ENCODE data around the gene LASP1NB.
"Not testable (repeated sequence)": the region's sequence is repeated elsewhere in the genome, so short reads cannot be mapped to it uniquely, and the experiment has no call there.

The LASP1NB gene

DNA sequence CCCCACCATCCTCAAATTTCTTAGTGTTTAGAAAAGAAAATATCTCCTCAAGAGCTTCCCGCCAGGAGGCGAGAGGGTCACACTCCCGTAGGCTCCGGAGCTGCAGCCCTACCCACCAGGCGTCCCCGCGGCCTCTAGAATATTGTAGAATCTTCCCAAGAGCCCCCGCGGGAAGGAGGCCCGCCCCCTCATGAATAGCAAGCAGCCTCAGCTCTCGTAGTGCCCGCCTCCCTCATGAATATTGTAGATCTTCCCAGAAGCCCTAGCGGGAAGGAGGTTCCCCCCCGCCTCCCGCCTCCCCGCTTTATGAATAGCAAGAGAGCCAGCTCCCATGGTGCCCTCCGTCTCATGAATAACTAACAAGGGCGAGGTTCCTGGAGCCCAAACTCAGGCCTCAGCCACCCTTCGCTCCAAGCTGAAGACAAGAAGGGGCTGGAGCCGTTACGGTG, 41.9 kb downstream of the LASP1NB start, which contains the start of gene FBXO47:
FBXO47 (minus strand) TSS at position 114 of the 449 bp plus-strand sequence. CDS start 4,378 bp downstream, outside the sequence.
- H3K27ac ChIP-seq (ENCODE audit: low read depth, low read length): no peak within 1 kb of the TSS
- DNase-seq: peak; percentile 69 to 89 (median 77)
- H3K4me1 ChIP-seq (ENCODE audit: insufficient read depth, low read length): peaks cover 7% of the 10 kb centered on the region
- Mint-ChIP-seq H3K9me3 (no peaks in the 10 kb centered on the region), H3K27ac (peak within 1 kb of the TSS; percentile 74 to 90 (median 86)), H3K4me3 (peak within 1 kb of the TSS; percentile 70 to 87 (median 81)), H3K36me3 (no peaks in the 10 kb centered on the region), H3K4me1 (peaks cover 7 to 16% (median 12%) of the 10 kb centered on the region in 4 donors), H3K27me3 (no peaks in the 10 kb centered on the region)
- ChIA-PET POLR2A (ENCODE audit: partially characterized antibody) (interaction anchor here (0.7 to 2.4 kb wide), 9 partner anchors 95 to 271 kb away, joined by 3 to 15 read pairs (median 7); partner anchors contain the start of genes LASP1 and RPL23), CTCF (ENCODE audit: partially characterized antibody) (interaction anchor here (0.8 to 2.9 kb wide), 5 partner anchors 15 to 200 kb away, joined by 3 to 30 read pairs (median 3); no protein-coding TSS in a partner anchor)
- H3K36me3 ChIP-seq (ENCODE audit: insufficient read depth, low read length): no peaks in the 10 kb centered on the region
- intact Hi-C loops (cut with micrococcal nuclease): loop anchor here (5.0 kb wide), 2 partner anchors 95 to 185 kb away; partner anchors contain the start of genes LASP1 and PLXDC1
- H3K4me3 ChIP-seq (ENCODE audit: low read length in 2 of 2): peak within 1 kb of the TSS in 1 of 2 donors; percentile 10
- H3K27me3 ChIP-seq (ENCODE audit: insufficient read depth, low read length): no peaks in the 10 kb centered on the region
- no peaks in the 10 kb centered on the region for H3K9me3 ChIP-seq (ENCODE audit: control insufficient read depth in 1 of 2, low read length in 2 of 2)

- Mint-ChIP-seq H3K27me3 (no peaks in the 10 kb centered on the region), H3K9me3 (no peaks in the 10 kb centered on the region), H3K4me3 (no peak overlapping the region), H3K27ac (no peak overlapping the region), H3K36me3 (no peaks in the 10 kb centered on the region), H3K4me1 (peaks cover 7 to 16% (median 12%) of the 10 kb centered on the region in 4 donors)
- no peak for DNase-seq
- Histone ChIP-seq H3K27ac (ENCODE audit: low read depth, low read length) (no peak overlapping the region), H3K27me3 (ENCODE audit: insufficient read depth, low read length) (no peaks in the 10 kb centered on the region), H3K9me3 (ENCODE audit: control insufficient read depth in 1 of 2, low read length in 2 of 2) (no peaks in the 10 kb centered on the region), H3K4me3 (ENCODE audit: low read length in 2 of 2) (no peak overlapping the region), H3K36me3 (ENCODE audit: insufficient read depth, low read length) (no peaks in the 10 kb centered on the region), H3K4me1 (ENCODE audit: insufficient read depth, low read length) (peaks cover 7% of the 10 kb centered on the region)
- CTCF ChIA-PET (ENCODE audit: partially characterized antibody): interaction anchor here (2.9 kb wide), 1 partner anchor 13 kb away, joined by 30 read pairs; no protein-coding TSS in a partner anchor
- POLR2A ChIA-PET (ENCODE audit: partially characterized antibody): no interaction called here
- intact Hi-C loops (cut with micrococcal nuclease): loop anchor here (5.0 kb wide), 2 partner anchors 97 to 183 kb away; partner anchors contain the start of genes LASP1 and PLXDC1
These were observed 43.9 kb downstream of the LASP1NB start for GRCh38 chr17:38969281-38969680.

- CTCF ChIA-PET (ENCODE audit: partially characterized antibody): interaction anchor here (1.2 kb wide), 1 partner anchor 13 kb away, joined by 5 read pairs; no protein-coding TSS in a partner anchor
These were observed 44.7 kb downstream of the LASP1NB start for GRCh38 chr17:38970128-38970527.

GRCh38 chr17:38970804-38971203, 45.4 kb downstream of the LASP1NB start:
- Mint-ChIP-seq H3K36me3 (no peaks in the 10 kb centered on the region), H3K27me3 (no peaks in the 10 kb centered on the region), H3K27ac (no peak overlapping the region), H3K9me3 (no peaks in the 10 kb centered on the region), H3K4me1 (peaks cover 7 to 19% (median 13%) of the 10 kb centered on the region in 4 donors), H3K4me3 (no peak overlapping the region)
- ChIA-PET CTCF (ENCODE audit: partially characterized antibody) (interaction anchor here (1.2 kb wide), 1 partner anchor 12 kb away, joined by 5 read pairs; no protein-coding TSS in a partner anchor), POLR2A (ENCODE audit: partially characterized antibody) (no interaction called here)
- H3K4me1 ChIP-seq (ENCODE audit: insufficient read depth, low read length): peaks cover 7% of the 10 kb centered on the region
- no peak for DNase-seq
- H3K36me3 ChIP-seq (ENCODE audit: insufficient read depth, low read length): no peaks in the 10 kb centered on the region
- intact Hi-C loops (cut with micrococcal nuclease): no loop called here
- H3K9me3 ChIP-seq (ENCODE audit: control insufficient read depth in 1 of 2, low read length in 2 of 2): no peaks in the 10 kb centered on the region
- H3K4me3 ChIP-seq (ENCODE audit: low read length in 2 of 2): no peak overlapping the region
- H3K27me3 ChIP-seq (ENCODE audit: insufficient read depth, low read length): no peaks in the 10 kb centered on the region
- no peak overlapping the region for H3K27ac ChIP-seq (ENCODE audit: low read depth, low read length)

More at GRCh38 chr17:38970128-38970527, 44.7 kb downstream of the LASP1NB start:
- Histone ChIP-seq H3K27ac (ENCODE audit: low read depth, low read length) (no peak overlapping the region), H3K36me3 (ENCODE audit: insufficient read depth, low read length) (no peaks in the 10 kb centered on the region), H3K4me1 (ENCODE audit: insufficient read depth, low read length) (peaks cover 7% of the 10 kb centered on the region), H3K9me3 (ENCODE audit: control insufficient read depth in 1 of 2, low read length in 2 of 2) (no peaks in the 10 kb centered on the region), H3K4me3 (ENCODE audit: low read length in 2 of 2) (no peak overlapping the region), H3K27me3 (ENCODE audit: insufficient read depth, low read length) (no peaks in the 10 kb centered on the region)
- no peaks in the 10 kb centered on the region for H3K27me3 Mint-ChIP-seq
- no peak for DNase-seq
- H3K9me3 Mint-ChIP-seq: no peaks in the 10 kb centered on the region
- no peak overlapping the region for H3K4me3 Mint-ChIP-seq
- intact Hi-C loops (cut with micrococcal nuclease): no loop called here
- H3K27ac Mint-ChIP-seq: peak overlapping the region in 3 of 7 donors; percentile 47 to 74 (median 48)
- H3K4me1 Mint-ChIP-seq: peaks cover 7 to 16% (median 12%) of the 10 kb centered on the region in 4 donors
- POLR2A ChIA-PET (ENCODE audit: partially characterized antibody): no interaction called here
- H3K36me3 Mint-ChIP-seq: no peaks in the 10 kb centered on the region

DNA sequence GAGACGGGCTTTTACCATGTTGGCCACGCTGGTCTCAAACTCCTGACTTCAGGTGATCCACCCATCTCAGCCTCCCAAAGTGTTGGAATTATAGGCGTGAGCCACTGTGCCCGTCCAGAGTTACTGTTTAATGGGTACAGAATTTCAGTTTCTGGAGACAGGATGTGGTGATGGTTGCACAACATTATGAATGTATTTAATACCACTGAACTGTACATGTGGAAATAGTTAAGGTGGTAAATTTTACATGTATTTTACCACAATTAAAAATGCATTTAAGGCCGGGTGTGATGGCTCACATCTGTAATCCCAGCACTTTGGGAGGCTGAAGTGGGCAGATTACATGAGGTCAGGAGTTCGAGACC, 50.8 kb downstream of the LASP1NB start:
- intact Hi-C loops (cut with micrococcal nuclease); H3K9me3 Mint-ChIP-seq; H3K27me3 ChIP-seq (ENCODE audit: insufficient read depth, low read length); H3K27ac Mint-ChIP-seq; POLR2A ChIA-PET (ENCODE audit: partially characterized antibody); H3K36me3 ChIP-seq (ENCODE audit: insufficient read depth, low read length); H3K4me3 ChIP-seq (ENCODE audit: low read length in 2 of 2); H3K4me1 Mint-ChIP-seq; H3K9me3 ChIP-seq (ENCODE audit: control insufficient read depth in 1 of 2, low read length in 2 of 2); H3K27ac ChIP-seq (ENCODE audit: low read depth, low read length); H3K4me1 ChIP-seq (ENCODE audit: insufficient read depth, low read length); H3K36me3 Mint-ChIP-seq; H3K27me3 Mint-ChIP-seq: not testable (repeated sequence)
- peak overlapping the region in 2 of 8 donors; percentile 21 to 41 for H3K4me3 Mint-ChIP-seq
- CTCF ChIA-PET (ENCODE audit: partially characterized antibody): interaction anchor here (1.1 to 2.9 kb wide), 3 partner anchors 108 to 177 kb away, joined by 3 to 14 read pairs (median 4); partner anchors contain the start of gene PLXDC1
- peak in 4 of 5 donors; percentile 17 to 26 (median 23) for DNase-seq

GRCh38 chr17:38978180-38978579, 52.8 kb downstream of the LASP1NB start:
- ChIA-PET POLR2A (ENCODE audit: partially characterized antibody) (interaction anchor here (0.7 kb wide), 1 partner anchor 175 kb away, joined by 3 read pairs; no protein-coding TSS in a partner anchor), CTCF (ENCODE audit: partially characterized antibody) (interaction anchor here (1.4 to 2.9 kb wide), 4 partner anchors 114 to 197 kb away, joined by 3 to 14 read pairs (median 5); no protein-coding TSS in a partner anchor)
- no peaks in the 10 kb centered on the region for H3K9me3 Mint-ChIP-seq
- no peaks in the 10 kb centered on the region for H3K9me3 ChIP-seq (ENCODE audit: control insufficient read depth in 1 of 2, low read length in 2 of 2)
- H3K27me3 Mint-ChIP-seq: peaks cover 0 to 1% of the 10 kb centered on the region in 2 donors
- no peak overlapping the region for H3K4me3 Mint-ChIP-seq
- H3K4me1 Mint-ChIP-seq: peaks cover 1 to 10% (median 5%) of the 10 kb centered on the region in 4 donors
- peaks cover 7% of the 10 kb centered on the region for H3K4me1 ChIP-seq (ENCODE audit: insufficient read depth, low read length)
- no peak overlapping the region for H3K27ac Mint-ChIP-seq
- H3K27ac ChIP-seq (ENCODE audit: low read depth, low read length): no peak overlapping the region
- no peaks in the 10 kb centered on the region for H3K27me3 ChIP-seq (ENCODE audit: insufficient read depth, low read length)
- no peaks in the 10 kb centered on the region for H3K36me3 Mint-ChIP-seq
- no peak overlapping the region for H3K4me3 ChIP-seq (ENCODE audit: low read length in 2 of 2)
- intact Hi-C loops (cut with micrococcal nuclease): no loop called here
- DNase-seq: no peak
- no peaks in the 10 kb centered on the region for H3K36me3 ChIP-seq (ENCODE audit: insufficient read depth, low read length)

All from CD4-positive, alpha-beta memory T cell (primary cell).